Omental fat pad (tissue), 4 donors: ENCODE measurements around the gene CAMK2B. TPM values are rescaled to one million over a fixed set of nuclear protein-coding genes. Genes with fewer than 3 reads are reported as not detected.

ENCODE experiments used
- ATAC-seq: fragments of 150-250 bp; one replicate; pipeline ENCODE4 v1.9.1; 2016; ENCODE audit warnings: mild to moderate bottlenecking, moderate library complexity; ENCODE audit not compliant: low FRiP score
- DNase-seq: peaks from one replicate; pipeline ENCODE4 v3.0.0-alpha.2; 2019; ENCODE audit warnings: low spot score
- total RNA-seq, 4 donors: library from RNA; depleted of rRNA; stranded (reverse); fragments of >200 nt; gene quantifications; one replicate each; pipeline ENCODE4 v1.1.0, GENCODE V29; 2016
- TF ChIP-seq, protein P1 (sequence below), 3 donors: fragments of 450-650 bp; IDR thresholded peaks; one replicate each; pipeline ENCODE4 v1.5.1; 2016 to 2017; ENCODE audit warnings: antibody characterized with exemption in 3 of 3, mild to moderate bottlenecking in 3 of 3, moderate library complexity in 2 of 3

CAMK2B gene
- total RNA-seq, 4 donors from 2014 or later: 0.48 TPM; not detected in 3

DNA sequence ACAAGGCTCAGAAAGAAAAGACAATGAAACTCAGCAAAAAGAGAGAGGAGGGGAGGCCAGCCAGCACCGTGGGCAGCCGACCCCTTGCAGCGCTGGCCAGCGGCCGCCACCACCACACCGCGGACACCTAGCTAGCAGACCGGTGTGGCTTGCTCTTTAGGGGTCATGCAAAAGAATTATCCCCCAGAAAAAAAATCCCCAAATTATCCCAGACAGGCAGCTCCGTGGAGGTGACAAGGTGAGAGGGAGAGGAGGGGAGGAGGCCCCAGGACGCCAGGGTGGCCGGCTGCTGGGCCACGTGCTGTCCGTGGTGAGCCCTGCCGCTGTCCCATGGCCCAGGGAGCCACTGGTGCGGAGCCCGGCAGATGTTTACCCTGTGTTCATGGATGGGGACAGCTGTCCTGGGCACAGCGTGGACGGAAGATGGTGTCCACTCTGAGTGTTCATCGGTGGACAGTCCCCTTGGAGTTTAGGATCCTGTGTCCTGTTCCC lies 108.1 kb downstream of the CAMK2B start:
- no peak for DNase-seq
- ATAC-seq: no peak
- TF ChIP-seq, protein P1, sequence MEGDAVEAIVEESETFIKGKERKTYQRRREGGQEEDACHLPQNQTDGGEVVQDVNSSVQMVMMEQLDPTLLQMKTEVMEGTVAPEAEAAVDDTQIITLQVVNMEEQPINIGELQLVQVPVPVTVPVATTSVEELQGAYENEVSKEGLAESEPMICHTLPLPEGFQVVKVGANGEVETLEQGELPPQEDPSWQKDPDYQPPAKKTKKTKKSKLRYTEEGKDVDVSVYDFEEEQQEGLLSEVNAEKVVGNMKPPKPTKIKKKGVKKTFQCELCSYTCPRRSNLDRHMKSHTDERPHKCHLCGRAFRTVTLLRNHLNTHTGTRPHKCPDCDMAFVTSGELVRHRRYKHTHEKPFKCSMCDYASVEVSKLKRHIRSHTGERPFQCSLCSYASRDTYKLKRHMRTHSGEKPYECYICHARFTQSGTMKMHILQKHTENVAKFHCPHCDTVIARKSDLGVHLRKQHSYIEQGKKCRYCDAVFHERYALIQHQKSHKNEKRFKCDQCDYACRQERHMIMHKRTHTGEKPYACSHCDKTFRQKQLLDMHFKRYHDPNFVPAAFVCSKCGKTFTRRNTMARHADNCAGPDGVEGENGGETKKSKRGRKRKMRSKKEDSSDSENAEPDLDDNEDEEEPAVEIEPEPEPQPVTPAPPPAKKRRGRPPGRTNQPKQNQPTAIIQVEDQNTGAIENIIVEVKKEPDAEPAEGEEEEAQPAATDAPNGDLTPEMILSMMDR (IDR thresholded peaks at IDR 0.05): no peak

DNA sequence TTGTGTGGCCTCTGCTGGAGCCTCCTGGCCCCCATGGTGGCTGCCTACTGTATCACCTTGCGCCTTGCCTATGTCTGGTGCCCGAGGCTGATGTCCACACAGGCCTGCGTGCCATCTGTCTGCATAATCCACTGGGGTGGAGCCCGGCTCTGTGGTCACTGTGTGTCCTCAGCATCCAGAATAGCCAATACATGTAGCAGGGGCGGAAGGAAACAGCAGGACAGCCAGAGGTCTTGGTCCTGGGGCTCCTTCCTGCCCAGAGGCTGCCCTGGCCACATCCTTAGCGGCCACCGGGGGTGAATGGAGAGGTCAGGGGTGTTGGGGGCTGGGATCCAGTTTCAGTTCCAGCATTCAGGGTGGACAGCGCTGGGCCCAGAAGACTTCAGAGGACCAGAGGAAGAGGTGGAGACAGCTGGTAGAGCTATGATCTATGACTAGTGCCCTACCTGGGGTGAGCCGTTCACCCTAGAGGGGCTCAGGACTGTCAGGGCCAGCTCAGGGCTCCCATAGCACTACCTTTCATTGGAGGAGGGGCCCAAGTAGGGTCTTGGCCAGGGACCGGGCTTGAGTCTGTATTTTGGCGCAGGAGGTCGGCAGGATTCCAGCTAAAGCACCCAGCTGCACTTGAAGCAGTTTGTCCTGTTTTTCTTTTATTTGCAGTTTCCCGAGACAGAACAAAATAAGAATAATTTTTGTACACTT lies 108.7 kb downstream of the CAMK2B start:
- TF ChIP-seq, protein P1 (IDR thresholded peaks at IDR 0.05): no peak
- ATAC-seq (no peak), DNase-seq (no peak)

DNA sequence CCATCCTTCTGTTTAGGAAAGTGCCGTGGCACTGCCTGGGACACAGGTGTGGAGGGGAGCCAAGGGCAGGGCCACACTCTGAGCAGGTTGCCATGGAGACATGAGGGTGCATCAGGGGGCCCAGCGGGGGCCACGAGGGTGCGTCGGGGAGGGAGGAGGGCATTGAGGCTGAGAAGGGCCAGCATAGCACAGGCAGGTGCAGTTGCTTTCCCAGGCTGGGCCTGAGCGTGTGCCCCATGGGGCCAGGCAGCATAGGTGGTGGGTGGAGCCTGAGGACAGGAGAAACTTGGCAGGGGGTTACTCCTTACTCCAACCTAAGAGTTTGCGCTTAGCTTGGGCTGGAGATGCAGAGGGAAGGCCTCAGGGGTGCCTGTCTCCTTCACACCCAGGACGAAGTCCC lies 109.4 kb downstream of the CAMK2B start:
- TF ChIP-seq, protein P1 (IDR thresholded peaks at IDR 0.05): no peak
- ATAC-seq (no peak), DNase-seq (no peak)

DNA sequence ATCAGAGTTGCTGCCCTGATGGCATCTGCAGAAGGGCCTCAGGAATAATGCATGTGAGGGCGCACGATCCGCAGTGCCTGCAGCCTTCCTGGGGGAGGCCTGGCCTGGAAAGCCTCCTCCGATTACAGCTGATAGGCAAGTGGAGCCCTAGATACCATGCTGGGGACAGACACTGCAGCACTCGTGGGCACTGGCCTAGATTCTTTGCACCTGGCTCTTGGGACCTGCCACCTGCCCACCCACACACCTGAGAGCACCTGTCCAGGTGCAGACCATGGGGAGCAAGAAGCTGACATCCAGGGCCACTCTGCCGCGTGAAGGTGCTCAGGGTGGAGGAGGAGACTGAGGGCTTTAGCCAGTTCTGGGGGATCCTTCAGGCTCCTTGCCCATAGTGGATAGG lies 109.9 kb downstream of the CAMK2B start:
- TF ChIP-seq, protein P1 (IDR thresholded peaks at IDR 0.05): no peak
- no peak for DNase-seq
- ATAC-seq: no peak

DNA sequence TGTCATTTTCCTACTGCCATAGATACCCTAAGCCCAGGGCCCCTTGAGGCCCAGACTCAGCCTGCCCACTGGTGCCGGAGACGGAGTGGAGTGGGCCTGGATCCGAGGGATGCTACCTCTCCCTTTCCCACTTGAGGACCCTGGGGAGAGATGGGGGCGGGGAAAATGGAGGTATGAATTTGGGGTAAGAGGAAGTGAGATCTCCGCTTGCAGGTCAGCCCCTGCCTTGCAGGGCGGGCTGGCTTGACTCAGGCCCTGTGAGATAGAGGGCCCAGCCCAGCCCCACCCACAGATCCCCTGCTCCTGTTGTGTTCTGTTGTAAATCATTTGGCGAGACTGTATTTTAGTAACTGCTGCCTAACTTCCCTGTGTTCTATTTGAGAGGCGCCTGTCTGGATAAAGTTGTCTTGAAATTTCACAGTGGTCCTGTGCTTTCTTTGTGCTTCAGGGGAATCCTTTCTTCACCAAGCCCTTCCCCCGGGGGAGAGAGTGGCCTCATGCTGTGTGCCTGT lies 111.5 kb downstream of the CAMK2B start:
- ATAC-seq (no peak), DNase-seq (no peak)
- TF ChIP-seq, protein P1 (IDR thresholded peaks at IDR 0.05): no peak

DNA sequence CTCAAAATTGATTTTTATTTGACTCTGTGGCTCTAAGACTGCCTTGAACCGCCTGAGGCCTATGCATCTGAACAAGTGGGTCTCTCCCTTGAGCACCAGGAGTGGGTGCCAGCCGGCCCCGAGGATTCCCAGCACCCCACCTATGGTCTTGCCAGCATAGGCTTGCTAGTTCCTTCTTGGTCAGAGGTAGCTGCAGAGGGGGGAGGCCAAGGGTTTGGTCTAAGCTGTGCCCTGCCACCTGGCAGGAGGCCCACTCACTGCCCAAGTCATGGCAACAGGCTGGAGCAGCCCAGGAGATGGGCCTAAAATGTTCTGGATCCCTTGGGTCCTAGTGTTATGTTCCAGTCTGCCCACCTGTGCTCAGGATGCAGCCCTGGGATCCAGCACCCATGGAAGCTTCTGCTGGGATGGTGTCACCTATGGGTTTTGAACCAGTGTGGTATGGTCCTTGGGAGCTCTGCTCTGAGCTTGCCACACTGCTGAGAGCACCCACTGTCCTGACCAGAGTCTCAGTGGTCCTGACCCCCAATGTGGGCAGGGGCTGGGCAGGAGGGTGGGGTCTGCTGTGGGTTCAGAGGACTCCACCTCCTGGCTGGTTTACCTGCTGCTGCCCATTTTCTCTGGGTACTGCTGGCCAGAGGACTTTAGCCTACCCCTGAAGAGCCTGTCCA lies 112.1 kb downstream of the CAMK2B start:
- ATAC-seq (no peak), DNase-seq (no peak)
- TF ChIP-seq, protein P1 (IDR thresholded peaks at IDR 0.05): no peak
